Heart left ventricle (tissue), 13 donors: ENCODE results near the gene IFT25.

Experiments used
- POLR2A ChIP-seq, 2 donors: fragments of 450-650 bp; IDR thresholded peaks; one replicate each; pipeline ENCODE4 v1.6.1; 2017; ENCODE audit warnings: antibody characterized with exemption in 2 of 2, mild to moderate bottlenecking in 2 of 2, moderate library complexity in 2 of 2
- TF ChIP-seq, protein P1 (sequence below), 12 donors: fragments of 200-600 bp; sonication (generic) in 4 of 12; IDR thresholded peaks; one replicate each; pipeline versions ENCODE4 v1.5.0 to v1.8.0; 2018 to 2022; ENCODE audit warnings: antibody characterized with exemption in 12 of 12, mild to moderate bottlenecking in 5 of 12
- donor health status: ischemic (EF 13 %, LVEDD 7.1; RV severe dilation, severe dysfunction).
- donor health status: DM: no; HTN: yes; CAD: no.
- donor health status: DM: no; HTN: no; CAD: no.
- donor health status: ischemic (EF 25% LVEDD 6.9; RV normal size, moderate dysfunction).
- donor health status: ischemic (EF 25% LVEDD 5.7; RV mildly dilated, moderate dysfunction).
- donor health status: ischemic (EF 35%, LVEDD 5.7; RV mildly dilated, moderate dysfunction).
- donor health status: nonischemic (EF 11% LVEDD 7.7; RV severe dilation, severe dysfunction).
- donor health status: DM: yes; HTN: yes; CAD: no.
- donor health status: PGD.
- donor health status: ischemic (EF 29% LVEDD 5.4; RV normal size, mild dysfunction).
- donor health status: nonischemic (EF 23%, LVEDD 6.1; RV moderate dilation, normal function).

GRCh38 chr1:53936430-53936829 is 9.1 kb downstream of the IFT25 start:
- TF ChIP-seq, protein P1, sequence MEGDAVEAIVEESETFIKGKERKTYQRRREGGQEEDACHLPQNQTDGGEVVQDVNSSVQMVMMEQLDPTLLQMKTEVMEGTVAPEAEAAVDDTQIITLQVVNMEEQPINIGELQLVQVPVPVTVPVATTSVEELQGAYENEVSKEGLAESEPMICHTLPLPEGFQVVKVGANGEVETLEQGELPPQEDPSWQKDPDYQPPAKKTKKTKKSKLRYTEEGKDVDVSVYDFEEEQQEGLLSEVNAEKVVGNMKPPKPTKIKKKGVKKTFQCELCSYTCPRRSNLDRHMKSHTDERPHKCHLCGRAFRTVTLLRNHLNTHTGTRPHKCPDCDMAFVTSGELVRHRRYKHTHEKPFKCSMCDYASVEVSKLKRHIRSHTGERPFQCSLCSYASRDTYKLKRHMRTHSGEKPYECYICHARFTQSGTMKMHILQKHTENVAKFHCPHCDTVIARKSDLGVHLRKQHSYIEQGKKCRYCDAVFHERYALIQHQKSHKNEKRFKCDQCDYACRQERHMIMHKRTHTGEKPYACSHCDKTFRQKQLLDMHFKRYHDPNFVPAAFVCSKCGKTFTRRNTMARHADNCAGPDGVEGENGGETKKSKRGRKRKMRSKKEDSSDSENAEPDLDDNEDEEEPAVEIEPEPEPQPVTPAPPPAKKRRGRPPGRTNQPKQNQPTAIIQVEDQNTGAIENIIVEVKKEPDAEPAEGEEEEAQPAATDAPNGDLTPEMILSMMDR (IDR thresholded peaks at IDR 0.05), result no peak
- TF ChIP-seq POLR2A (IDR thresholded peaks at IDR 0.05), result no peak
